HS-5 (cell line): ENCODE results near the gene KRTAP1-5.
"Not testable (repeated sequence)": the region's sequence is repeated elsewhere in the genome, so short reads cannot be mapped to it uniquely, and the experiment has no call there.

Source experiments
- DNase-seq: peaks from one replicate; pipeline ENCODE4 v3.0.0-alpha.2; 2012; ENCODE audit warnings: low read depth

KRTAP1-5 gene

GRCh38 chr17:41048441-41048840, 21.4 kb upstream of the KRTAP1-5 start:
- peak; percentile 61 for DNase-seq

GRCh38 chr17:41046735-41047465, 19.9 kb upstream of the KRTAP1-5 start, which contains the start of gene KRTAP2-1:
TSS of gene KRTAP2-1 (minus strand) at chr17:41047316. CDS start at chr17:41047267, 49 bp downstream.
- DNase-seq, result not testable (repeated sequence)

GRCh38 chr17:41042953-41043352, 15.9 kb upstream of the KRTAP1-5 start:
- no peak for DNase-seq

DNA sequence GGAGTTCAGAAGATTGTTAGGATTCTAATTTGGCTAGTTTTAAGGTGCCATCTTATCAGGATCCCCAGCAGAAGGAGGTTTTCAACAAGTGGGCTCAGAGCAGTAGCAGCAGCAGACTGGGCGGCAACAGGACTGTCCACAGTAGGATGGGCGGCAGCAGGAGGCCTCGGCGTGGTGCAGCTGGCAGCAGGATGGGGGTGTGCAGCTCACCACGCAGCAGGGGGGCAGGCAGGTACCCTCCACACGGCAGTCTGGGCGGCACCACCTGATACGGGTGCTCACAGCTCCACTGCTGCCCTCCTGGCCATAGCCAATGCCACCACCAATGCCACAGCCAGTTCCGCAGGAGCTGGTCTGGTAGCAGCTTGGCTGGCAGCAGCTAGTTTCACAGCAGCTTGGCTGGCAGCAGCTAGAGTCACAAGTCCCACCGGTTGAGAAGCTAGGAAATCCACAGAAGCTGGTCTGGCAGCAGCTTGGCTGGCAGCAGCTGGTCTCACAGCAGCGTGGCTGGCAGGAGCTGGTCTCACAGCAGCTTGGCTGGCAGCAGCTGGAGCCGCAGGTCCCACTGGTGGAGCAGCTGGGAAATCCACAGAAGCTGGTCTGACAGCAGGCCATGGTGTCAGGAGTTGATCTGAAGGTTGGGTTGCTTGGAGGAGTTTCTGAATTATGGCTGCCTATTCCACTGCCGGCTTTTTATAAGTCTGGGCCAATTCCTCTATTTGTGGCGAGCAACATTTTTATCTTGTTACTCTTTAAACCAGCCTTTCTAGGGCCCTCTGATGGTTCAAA, 14.0 kb upstream of the KRTAP1-5 start, which contains the start of gene KRTAP1-1:
Gene KRTAP1-1 (minus strand): TSS at position 668 of the 789 bp plus-strand sequence. CDS start 53 bp downstream, at position 615.
- DNase-seq, result not testable (repeated sequence)

DNA sequence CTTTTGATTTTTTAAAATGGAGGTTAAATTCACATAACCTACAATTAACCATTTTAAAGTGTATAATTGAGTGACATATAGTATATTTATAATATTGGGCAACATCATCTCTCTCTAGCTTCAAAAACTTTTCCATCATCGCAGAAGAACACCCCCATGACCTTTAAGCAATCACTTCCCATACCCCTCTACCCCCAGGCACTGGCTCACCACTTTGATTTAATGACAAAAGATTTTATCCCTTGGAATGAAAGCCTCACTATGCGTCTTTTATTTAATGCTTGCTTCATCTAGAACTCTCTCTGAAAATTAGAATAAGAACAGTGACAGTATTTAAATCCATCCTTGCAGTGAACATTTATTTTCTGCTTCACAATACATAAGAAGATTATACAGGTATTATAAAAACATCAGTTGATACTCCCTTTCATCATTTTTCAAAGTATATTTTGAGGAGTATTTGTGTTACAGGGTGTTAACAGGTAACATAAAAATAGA, 10.9 kb upstream of the KRTAP1-5 start:
- no peak for DNase-seq

GRCh38 chr17:41034346-41034935, 7.4 kb upstream of the KRTAP1-5 start, which contains the start of gene KRTAP1-3:
TSS of gene KRTAP1-3 (minus strand) at chr17:41034874. CDS start at chr17:41034821, 53 bp downstream.
- not testable (repeated sequence) for DNase-seq

GRCh38 chr17:41029633-41030245, 2.7 kb upstream of the KRTAP1-5 start, which contains the start of gene KRTAP1-4:
TSS of gene KRTAP1-4 (minus strand) at chr17:41030195. CDS start at chr17:41030078, 117 bp downstream.
- DNase-seq, result no peak

DNA sequence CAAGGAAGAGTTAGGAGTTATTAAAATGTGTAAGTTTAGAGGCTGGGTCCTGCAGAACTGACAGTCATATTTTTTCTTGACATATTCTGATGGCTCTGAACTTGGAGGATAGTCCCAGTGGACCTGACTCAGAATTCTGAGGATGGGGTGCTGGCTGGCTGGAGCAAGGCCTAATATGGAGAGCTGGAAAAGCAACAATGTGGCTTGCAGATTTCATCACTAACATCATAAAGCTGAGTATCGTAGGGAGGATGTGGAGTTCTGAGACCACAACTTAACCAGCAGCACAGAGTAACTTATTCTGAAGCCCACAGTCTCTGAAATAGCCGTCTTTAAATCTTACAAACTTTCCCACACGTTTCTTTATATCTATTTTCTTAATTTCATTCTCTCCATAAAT, 2.3 kb downstream of the KRTAP1-5 start:
- DNase-seq, result no peak

DNA sequence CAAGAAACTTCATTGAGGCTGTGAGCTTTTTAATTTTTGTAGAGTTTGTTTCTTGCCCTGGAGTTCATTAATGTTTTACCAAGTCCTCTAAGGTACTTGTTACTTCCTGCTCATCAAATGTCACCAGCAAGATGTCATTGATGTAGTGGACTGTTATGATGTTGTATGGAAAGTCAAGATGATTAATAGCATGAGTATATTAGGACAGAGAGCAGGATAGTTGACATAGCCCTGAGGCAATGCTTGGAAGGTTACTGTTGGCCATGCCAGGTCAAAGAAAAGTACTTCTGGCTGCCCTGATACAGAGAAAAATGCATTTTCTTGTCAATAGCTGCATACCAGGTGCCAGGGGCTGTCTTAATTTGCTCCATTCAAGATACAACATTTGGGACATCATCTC, 6.7 kb downstream of the KRTAP1-5 start:
- no peak for DNase-seq

GRCh38 chr17:41019415-41019814, 7.6 kb downstream of the KRTAP1-5 start:
- no peak for DNase-seq

DNA sequence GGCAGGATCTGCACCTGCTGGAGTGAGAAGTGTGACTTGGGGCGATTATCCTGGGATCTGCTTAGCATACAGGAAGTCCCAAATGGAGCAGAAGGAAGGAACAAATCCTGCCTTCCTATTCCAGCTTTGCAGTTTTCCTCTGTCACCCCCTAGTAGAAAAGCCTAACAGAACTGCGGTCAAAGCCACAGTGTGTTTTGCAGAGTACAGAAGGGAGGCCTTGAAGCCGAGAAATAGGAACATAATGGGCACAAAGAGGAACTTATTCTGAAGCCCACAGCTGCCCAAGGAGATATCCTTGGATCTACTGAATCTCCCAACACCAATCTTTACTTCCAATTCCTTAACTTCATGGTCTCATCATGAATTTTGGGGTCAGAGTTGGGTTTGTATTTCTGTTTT, 8.5 kb downstream of the KRTAP1-5 start:
- DNase-seq, result no peak

DNA sequence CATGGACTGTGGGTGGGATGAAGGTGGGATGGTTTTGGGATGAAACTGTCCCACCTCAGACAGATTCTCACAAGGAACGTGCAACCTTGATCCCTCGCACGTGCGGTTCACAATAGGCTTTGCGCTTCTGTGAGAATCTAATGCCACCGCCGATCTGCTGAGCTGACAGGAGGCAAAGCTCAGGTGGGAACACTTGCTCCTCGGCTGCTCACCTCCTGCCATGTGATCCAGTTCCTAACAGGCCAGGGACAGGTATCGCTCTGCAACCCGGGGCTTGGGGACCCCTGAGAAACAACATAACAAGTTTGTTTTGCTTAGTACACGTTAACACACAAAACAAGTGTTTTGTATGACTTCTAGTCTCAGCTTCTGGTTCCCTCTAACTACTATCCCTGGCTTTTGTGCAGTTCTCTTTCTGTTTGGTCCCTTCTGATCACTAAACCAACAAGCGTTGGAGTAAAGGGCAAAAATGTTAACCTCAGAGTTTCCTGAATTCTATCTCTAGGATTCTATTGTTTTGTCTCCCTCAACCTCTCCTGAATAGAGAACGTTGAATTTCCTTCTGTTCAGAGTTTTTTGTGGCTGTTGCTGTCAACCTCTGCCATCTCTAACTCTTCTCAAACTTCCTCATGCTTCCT, 10.3 kb downstream of the KRTAP1-5 start:
- DNase-seq, result no peak

DNA sequence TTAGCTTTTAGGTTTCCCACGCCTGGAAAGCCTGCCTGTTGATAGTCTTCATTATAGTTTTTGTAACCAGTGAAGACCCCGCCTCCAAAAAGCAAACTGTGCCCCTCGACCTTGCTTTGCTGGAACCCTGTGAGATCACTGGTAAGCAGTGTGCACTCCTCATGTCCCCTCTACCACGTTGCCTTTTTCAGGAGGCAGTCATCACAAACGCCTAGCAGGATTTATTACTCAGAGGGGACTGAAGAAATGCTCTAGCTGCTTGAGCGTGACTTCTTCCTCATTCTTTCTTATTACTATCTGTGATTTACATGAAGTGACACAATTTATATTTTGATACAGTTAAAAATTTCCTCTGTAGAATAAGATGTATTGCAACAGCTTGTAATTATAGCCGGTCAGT, 11.6 kb downstream of the KRTAP1-5 start:
- DNase-seq, result no peak

- no peak for DNase-seq
These were observed 13.4 kb downstream of the KRTAP1-5 start for GRCh38 chr17:41013606-41014005.

DNA sequence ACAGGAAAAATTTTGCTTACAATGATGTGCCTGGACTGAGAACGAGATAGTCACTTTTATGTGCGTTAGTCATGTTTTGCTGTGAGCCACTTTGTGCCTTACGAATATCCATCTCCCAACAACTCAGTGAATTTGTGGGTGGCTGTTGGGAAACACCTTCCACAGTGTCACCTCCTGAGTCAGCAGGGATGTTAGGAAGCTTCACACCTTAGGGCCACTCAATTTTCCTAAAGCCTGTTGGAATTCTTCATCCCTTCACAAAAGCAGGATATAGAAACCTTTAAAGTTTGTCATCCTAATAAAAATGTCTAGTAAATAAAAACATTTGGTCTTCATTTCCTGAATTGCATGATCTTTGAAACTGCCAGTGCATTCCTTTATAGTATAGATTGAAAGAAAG, 13.8 kb downstream of the KRTAP1-5 start:
- DNase-seq, result peak; percentile 60

DNA sequence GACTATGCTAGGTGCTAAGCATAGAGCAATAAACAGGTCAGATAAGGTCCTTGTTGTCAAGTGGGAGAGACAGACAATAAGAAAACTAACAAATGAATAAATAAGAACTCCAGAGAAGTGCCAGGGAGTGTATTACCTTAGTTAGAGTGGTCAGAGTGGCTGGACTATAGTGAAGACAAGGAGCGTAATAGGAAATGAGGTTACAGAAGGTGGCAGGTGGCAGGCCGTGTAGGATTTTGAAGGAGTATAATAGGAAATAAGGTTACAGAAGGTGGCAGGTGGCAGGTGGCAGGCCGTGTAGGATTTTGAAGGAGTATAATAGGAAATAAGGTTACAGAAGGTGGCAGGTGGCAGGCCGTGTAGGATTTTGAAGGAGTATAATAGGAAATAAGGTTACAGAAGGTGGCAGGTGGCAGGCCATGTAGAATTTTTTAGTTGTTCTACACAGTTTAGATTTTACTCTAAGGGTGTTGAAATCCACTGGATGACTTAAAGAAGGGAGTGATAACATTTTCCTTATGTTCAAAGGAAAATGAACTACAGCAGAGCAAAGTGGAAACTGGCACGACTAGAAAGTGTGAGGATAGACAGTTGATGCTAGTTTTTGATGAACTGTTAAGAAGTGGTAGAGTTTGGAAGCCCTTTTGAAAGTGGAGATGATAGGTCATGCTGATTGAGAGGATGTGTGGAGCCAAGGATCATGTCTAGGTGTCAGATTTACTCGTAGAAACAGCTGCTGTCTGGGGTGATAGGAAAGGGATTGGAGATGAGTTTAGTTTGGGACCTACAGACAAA, 14.5 kb downstream of the KRTAP1-5 start:
- DNase-seq, result no peak

GRCh38 chr17:41010441-41010840, 16.6 kb downstream of the KRTAP1-5 start:
- no peak for DNase-seq

- no peak for DNase-seq
These were observed 17.1 kb downstream of the KRTAP1-5 start for GRCh38 chr17:41009936-41010335.

DNA sequence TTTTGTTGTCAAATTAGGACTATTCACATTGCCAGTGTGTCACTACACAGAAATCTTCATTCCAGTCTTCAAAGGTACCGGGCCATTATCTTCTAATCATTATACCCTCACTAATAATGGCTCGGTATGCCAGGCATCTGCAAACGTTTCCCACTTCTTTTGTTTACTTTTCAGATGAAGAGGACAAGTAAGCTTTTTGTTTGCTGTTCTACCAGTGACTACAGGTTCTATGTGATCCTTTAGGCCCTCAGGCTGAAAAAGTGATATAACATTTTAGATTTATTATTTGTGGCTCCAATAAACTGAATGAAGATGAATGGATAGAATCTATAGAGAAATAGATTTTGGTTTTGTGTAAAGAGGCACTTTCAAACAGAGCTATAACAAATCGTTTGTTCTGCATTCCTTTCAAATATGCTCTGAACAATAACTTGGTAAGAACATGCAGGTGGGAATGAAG, 17.7 kb downstream of the KRTAP1-5 start:
- no peak for DNase-seq

DNA sequence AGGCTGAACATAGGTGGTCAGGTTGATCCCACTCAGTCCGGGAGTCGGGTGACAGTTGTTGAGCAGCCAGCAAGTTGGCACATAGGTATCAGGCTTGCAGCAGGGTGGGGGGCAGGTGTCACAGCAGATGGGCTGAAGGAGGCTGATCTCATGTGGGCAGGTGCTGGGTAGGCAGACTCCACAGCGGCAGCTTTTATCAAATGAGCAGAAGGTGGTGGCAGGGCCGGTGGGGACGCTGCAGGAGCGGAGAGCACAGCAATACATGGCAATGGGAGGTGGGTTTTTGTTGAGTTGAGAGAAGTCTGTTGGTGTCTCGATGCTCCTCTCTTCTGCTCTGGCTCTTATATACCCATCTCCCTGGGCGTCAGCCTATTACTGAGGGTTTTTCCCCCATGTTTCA, 18.2 kb downstream of the KRTAP1-5 start, which contains the start of gene KRTAP3-1:
Gene KRTAP3-1 (minus strand): TSS at position 318 of the 400 bp plus-strand sequence. CDS start 54 bp downstream, at position 264.
- DNase-seq, result no peak
